ENCODE results near the gene MAP4K2. TPM values are rescaled to one million over a fixed set of nuclear protein-coding genes. Genes with fewer than 3 reads are reported as not detected.
A peak's percentile ranks its signal among the peaks of the same experiment; 100 is the strongest.

The MAP4K2 gene
- total and polyA plus RNA-seq, 9 of the 15 experiments (the other 6 are each of a cell fraction or from before 2014, with no cell fraction given) = 0.13 to 14.5 (median 7.3) TPM

- TF ChIP-seq, protein P1, sequence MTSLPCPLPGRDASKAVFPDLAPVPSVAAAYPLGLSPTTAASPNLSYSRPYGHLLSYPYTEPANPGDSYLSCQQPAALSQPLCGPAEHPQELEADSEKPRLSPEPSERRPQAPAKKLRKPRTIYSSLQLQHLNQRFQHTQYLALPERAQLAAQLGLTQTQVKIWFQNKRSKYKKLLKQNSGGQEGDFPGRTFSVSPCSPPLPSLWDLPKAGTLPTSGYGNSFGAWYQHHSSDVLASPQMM (CRISPR knock-in tag; IDR thresholded peaks at IDR 0.05) = no peak
- TF ChIP-seq ZNF76 (CRISPR knock-in tag; IDR thresholded peaks at IDR 0.05; ENCODE audit: borderline replicate concordance) (no peak), POLR3A (IDR thresholded peaks at IDR 0.05; ENCODE audit: borderline replicate concordance, extremely low read depth, insufficient read depth, insufficient read length) (no peak), ZNF699 (CRISPR knock-in tag; IDR thresholded peaks at IDR 0.05; ENCODE audit: insufficient replicate concordance) (no peak), ATF1 (CRISPR knock-in tag; IDR thresholded peaks at IDR 0.05) (0 out of 2 replicates have a peak, but pooled peaks have one; percentile 50), ATF1 (tag; IDR thresholded peaks at IDR 0.05) (peak; percentile 97), CHCHD3 (CRISPR knock-in tag; IDR thresholded peaks at IDR 0.05) (no peak), KAT7 (CRISPR knock-in tag; IDR thresholded peaks at IDR 0.05; ENCODE audit: borderline replicate concordance) (peak; percentile 10; the same call in 1 of the 2 replicates), CREB3L1 (IDR thresholded peaks at IDR 0.05; ENCODE audit: borderline replicate concordance, low read depth) (peak; percentile 95), ZNF584 (CRISPR knock-in tag; IDR thresholded peaks at IDR 0.05; ENCODE audit: low read depth) (no peak), ZNF384 (IDR thresholded peaks at IDR 0.05; ENCODE audit: low read depth, low read length) (peak; percentile 96), ZBTB2 (IDR thresholded peaks at IDR 0.05) (peak; percentile 97), CBX8 (IDR thresholded peaks at IDR 0.05; ENCODE audit: borderline replicate concordance, extremely low read depth, low read depth, low read length, poor library complexity, severe bottlenecking) (no peak), SRSF9 (IDR thresholded peaks at IDR 0.05; ENCODE audit: borderline replicate concordance, low read depth, low read length) (no peak), ZC3H8 (IDR thresholded peaks at IDR 0.05) (no peak), LEF1 (IDR thresholded peaks at IDR 0.05) (no peak), RB1 (IDR thresholded peaks at IDR 0.05; ENCODE audit: low read depth) (0 out of 2 replicates have a peak, but pooled peaks have one; percentile 58)
- TF ChIP-seq, protein P2, sequence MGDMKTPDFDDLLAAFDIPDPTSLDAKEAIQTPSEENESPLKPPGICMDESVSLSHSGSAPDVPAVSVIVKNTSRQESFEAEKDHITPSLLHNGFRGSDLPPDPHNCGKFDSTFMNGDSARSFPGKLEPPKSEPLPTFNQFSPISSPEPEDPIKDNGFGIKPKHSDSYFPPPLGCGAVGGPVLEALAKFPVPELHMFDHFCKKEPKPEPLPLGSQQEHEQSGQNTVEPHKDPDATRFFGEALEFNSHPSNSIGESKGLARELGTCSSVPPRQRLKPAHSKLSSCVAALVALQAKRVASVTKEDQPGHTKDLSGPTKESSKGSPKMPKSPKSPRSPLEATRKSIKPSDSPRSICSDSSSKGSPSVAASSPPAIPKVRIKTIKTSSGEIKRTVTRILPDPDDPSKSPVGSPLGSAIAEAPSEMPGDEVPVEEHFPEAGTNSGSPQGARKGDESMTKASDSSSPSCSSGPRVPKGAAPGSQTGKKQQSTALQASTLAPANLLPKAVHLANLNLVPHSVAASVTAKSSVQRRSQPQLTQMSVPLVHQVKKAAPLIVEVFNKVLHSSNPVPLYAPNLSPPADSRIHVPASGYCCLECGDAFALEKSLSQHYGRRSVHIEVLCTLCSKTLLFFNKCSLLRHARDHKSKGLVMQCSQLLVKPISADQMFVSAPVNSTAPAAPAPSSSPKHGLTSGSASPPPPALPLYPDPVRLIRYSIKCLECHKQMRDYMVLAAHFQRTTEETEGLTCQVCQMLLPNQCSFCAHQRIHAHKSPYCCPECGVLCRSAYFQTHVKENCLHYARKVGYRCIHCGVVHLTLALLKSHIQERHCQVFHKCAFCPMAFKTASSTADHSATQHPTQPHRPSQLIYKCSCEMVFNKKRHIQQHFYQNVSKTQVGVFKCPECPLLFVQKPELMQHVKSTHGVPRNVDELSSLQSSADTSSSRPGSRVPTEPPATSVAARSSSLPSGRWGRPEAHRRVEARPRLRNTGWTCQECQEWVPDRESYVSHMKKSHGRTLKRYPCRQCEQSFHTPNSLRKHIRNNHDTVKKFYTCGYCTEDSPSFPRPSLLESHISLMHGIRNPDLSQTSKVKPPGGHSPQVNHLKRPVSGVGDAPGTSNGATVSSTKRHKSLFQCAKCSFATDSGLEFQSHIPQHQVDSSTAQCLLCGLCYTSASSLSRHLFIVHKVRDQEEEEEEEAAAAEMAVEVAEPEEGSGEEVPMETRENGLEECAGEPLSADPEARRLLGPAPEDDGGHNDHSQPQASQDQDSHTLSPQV (IDR thresholded peaks at IDR 0.05) = no peak
Observed at GRCh38 chr11:64778473-64779298, 24.3 kb downstream of the MAP4K2 start, which contains the start of gene SF1 (continued).

All from K562 (cell line).